OCI-LY1 (cell line): Measurements from ENCODE around the gene ZNF322.
"Not testable (repeated sequence)": the region's sequence is repeated elsewhere in the genome, so short reads cannot be mapped to it uniquely, and the experiment has no call there.

ENCODE experiments used
- H2AFZ ChIP-seq: fragments of 200-600 bp; sonication (generic), shearing (Covaris generic); 2 replicates; pipeline ENCODE4 v1.6.0; 2014; ENCODE audit warnings: antibody characterized with exemption, mild to moderate bottlenecking, low read length
- H3F3A ChIP-seq: fragments of 200-600 bp; sonication (generic), shearing (Covaris generic); 2 replicates; pipeline ENCODE4 v1.6.0; 2014; ENCODE audit warnings: mild to moderate bottlenecking, antibody characterized with exemption, low read length, moderate library complexity; ENCODE audit not compliant: insufficient read depth
- H3K27ac ChIP-seq: fragments of 200-600 bp; sonication (generic); 2 replicates; pipeline ENCODE4 v1.5.1; 2014; ENCODE audit warnings: low read length, mixed run types, mild to moderate bottlenecking, low read depth; ENCODE audit not compliant: poor library complexity, severe bottlenecking
- H3K27me3 ChIP-seq: fragments of 200-600 bp; sonication (generic); 2 replicates; pipeline ENCODE4 v1.6.0; 2014; ENCODE audit warnings: antibody characterized with exemption, mild to moderate bottlenecking, low read length, moderate library complexity; ENCODE audit not compliant: insufficient read depth
- H3K36me3 ChIP-seq: fragments of 200-600 bp; sonication (generic); 2 replicates; pipeline ENCODE4 v1.6.1; 2014; ENCODE audit warnings: mild to moderate bottlenecking, antibody characterized with exemption, low read length, moderate library complexity, mixed read lengths; ENCODE audit not compliant: insufficient read depth
- H3K4me1 ChIP-seq: fragments of 200-600 bp; sonication (generic); 2 replicates; pipeline ENCODE4 v1.5.1; 2014; ENCODE audit warnings: mild to moderate bottlenecking, low read length, moderate library complexity; ENCODE audit not compliant: insufficient read depth, severe bottlenecking
- H3K4me2 ChIP-seq: fragments of 200-600 bp; sonication (generic), shearing (Covaris generic); 2 replicates; pipeline ENCODE4 v1.6.1; 2014; ENCODE audit warnings: low read length
- H3K4me3 ChIP-seq: fragments of 200-600 bp; sonication (generic); 2 replicates; pipeline ENCODE4 v1.5.1; 2014; ENCODE audit warnings: low read length, low read depth, mild to moderate bottlenecking, mixed read lengths; ENCODE audit not compliant: poor library complexity, severe bottlenecking
- H3K79me2 ChIP-seq: fragments of 200-600 bp; shearing (Covaris generic); 2 replicates; pipeline ENCODE4 v1.6.1; 2016; ENCODE audit warnings: mixed run types, low read length, mixed read lengths; ENCODE audit not compliant: insufficient read depth
- H3K9ac ChIP-seq: fragments of 200-600 bp; sonication (generic), shearing (Covaris generic); 2 replicates; pipeline ENCODE4 v1.6.1; 2014; ENCODE audit warnings: mild to moderate bottlenecking, low read length, mixed read lengths
- H3K9me2 ChIP-seq: fragments of 200-600 bp; sonication (generic), shearing (Covaris generic); 2 replicates; pipeline ENCODE4 v1.6.1; 2014; ENCODE audit warnings: low read depth, mild to moderate bottlenecking, low read length, mixed read lengths
- H3K9me3 ChIP-seq: fragments of 200-600 bp; shearing (Covaris generic); 2 replicates; pipeline ENCODE4 v1.6.1; 2014; ENCODE audit warnings: low read length, mixed read lengths
- H4K20me1 ChIP-seq: fragments of 200-600 bp; sonication (generic), shearing (Covaris generic); 2 replicates; pipeline ENCODE4 v1.6.0; 2016; ENCODE audit warnings: mild to moderate bottlenecking, low read length; ENCODE audit not compliant: insufficient read depth
- CTCF ChIP-seq: fragments of 200-600 bp; sonication (generic), shearing (Covaris generic); IDR thresholded peaks from 2 replicates; pipeline ENCODE4 v1.5.1; 2017; ENCODE audit warnings: mild to moderate bottlenecking, antibody characterized with exemption, low read length, moderate library complexity, mixed read lengths
- EZH2 ChIP-seq: fragments of 200-600 bp; sonication (generic), shearing (Covaris generic); IDR thresholded peaks from 2 replicates; pipeline ENCODE4 v1.8.0; 2017; ENCODE audit warnings: borderline replicate concordance, mixed run types, mild to moderate bottlenecking, antibody characterized with exemption, low read length, moderate library complexity, mixed read lengths

ZNF322 gene

DNA sequence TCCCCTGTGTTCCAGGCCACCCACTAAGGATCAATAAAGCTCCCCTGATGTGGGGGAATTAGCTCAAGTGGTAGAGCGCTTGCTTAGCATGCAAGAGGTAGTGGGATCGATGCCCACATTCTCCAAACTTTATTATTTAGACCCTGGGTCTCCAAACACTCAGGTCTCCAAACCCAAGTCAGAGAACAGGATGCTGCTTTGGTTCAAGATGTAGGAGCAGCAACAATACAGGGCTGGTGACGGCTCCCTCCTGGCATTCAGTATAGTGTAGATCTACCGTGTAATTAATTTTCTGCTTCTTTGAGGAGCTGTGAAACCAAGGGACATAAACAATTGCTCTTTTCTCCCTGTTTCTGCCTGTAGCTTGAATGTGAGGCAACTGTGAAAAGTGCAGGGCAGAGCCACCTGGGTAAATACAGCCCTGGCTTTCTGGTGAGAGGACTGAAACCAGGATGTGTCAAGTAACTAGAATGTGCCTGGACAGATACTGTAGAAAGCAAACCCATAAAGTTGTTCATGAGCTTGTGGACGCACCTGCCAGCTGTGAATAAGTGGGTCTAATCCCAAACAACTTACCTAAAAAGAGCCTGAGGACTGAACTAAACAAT, 23.0 kb upstream of the ZNF322 start:
- not testable (repeated sequence) for H3K9me3 ChIP-seq, H3K79me2 ChIP-seq, H3K4me3 ChIP-seq, H3K4me1 ChIP-seq, H3K4me2 ChIP-seq, H4K20me1 ChIP-seq, H3K27me3 ChIP-seq, H2AFZ ChIP-seq, H3F3A ChIP-seq, H3K27ac ChIP-seq, H3K9ac ChIP-seq, H3K36me3 ChIP-seq, H3K9me2 ChIP-seq

DNA sequence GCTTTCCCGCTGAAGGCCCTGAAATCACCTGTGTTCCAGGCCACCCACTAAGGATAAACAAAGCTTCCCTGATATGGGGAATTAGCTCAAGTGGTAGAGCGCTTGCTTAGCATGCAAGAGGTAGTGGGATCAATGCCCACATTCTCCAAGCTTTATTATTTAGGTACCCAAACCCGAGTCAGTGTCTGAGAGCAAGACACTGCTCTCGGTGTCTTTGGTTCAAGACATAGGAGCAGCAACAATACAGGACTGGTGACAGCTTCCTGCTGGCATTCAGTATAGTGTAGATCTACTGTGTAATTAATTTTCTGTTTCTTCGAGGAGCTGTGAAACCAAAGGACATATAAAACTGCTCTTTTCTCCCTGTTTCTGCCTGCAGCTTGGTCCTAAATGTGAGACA, 13.7 kb upstream of the ZNF322 start:
- H3K27me3 ChIP-seq, H3K79me2 ChIP-seq, H3K4me1 ChIP-seq, H3K9me2 ChIP-seq, H3K4me2 ChIP-seq, H4K20me1 ChIP-seq, H3K36me3 ChIP-seq, H3K4me3 ChIP-seq, H3F3A ChIP-seq, H3K9me3 ChIP-seq, H3K27ac ChIP-seq, H2AFZ ChIP-seq, H3K9ac ChIP-seq: not testable (repeated sequence)

GRCh38 chr6:26670558-26670957, 11.0 kb upstream of the ZNF322 start:
- not testable (repeated sequence) for H3K9me2 ChIP-seq, H3K36me3 ChIP-seq, H3K9me3 ChIP-seq, H3K4me1 ChIP-seq, H4K20me1 ChIP-seq, H2AFZ ChIP-seq, H3K79me2 ChIP-seq, H3K27ac ChIP-seq, H3K9ac ChIP-seq, H3K4me2 ChIP-seq, H3K27me3 ChIP-seq, H3F3A ChIP-seq, H3K4me3 ChIP-seq

GRCh38 chr6:26670003-26670402, 10.5 kb upstream of the ZNF322 start:
- H3K79me2 ChIP-seq, H3K27me3 ChIP-seq, H3K36me3 ChIP-seq, H3K4me1 ChIP-seq, H3K9me3 ChIP-seq, H3K27ac ChIP-seq, H4K20me1 ChIP-seq, H3K9me2 ChIP-seq, H3F3A ChIP-seq, H3K4me3 ChIP-seq, H3K9ac ChIP-seq, H2AFZ ChIP-seq, H3K4me2 ChIP-seq: not testable (repeated sequence)

GRCh38 chr6:26660000-26660361, 435 bp upstream of the ZNF322 start:
- Histone ChIP-seq H3K9me3 (no peaks in the 10 kb centered on the region), H3K9ac (peak overlapping the region; percentile 71), H3K4me1 (peaks cover 14% of the 10 kb centered on the region), H3K4me3 (peak overlapping the region; percentile 73), H3K36me3 (peaks cover 33% of the 10 kb centered on the region), H3F3A (no peaks in the 10 kb centered on the region), H3K27ac (no peak overlapping the region), H3K27me3 (no peaks in the 10 kb centered on the region), H3K79me2 (no peaks in the 10 kb centered on the region), H3K9me2 (no peaks in the 10 kb centered on the region), H2AFZ (peak overlapping the region; percentile 84), H4K20me1 (no peaks in the 10 kb centered on the region), H3K4me2 (peak overlapping the region; percentile 83)
- TF ChIP-seq CTCF = peak; percentile 28; the same call in 1 of the 2 replicates
- TF ChIP-seq EZH2 = no peak
